Endometrial microvascular endothelial cells (primary cell): ENCODE measurements around the gene MLKL. TPM values are rescaled to one million over a fixed set of nuclear protein-coding genes. Genes with fewer than 3 reads are reported as not detected.
"Not testable (repeated sequence)": the region's sequence is repeated elsewhere in the genome, so short reads cannot be mapped to it uniquely, and the experiment has no call there.

ENCODE experiments used
- in situ Hi-C: cut with HindIII; loops from 2 replicates; pipeline ENCODE4 v1.10.0; 2017; ENCODE audit warnings: low sequenced_read_pairs, low pct_unique_long_range_greater_than_20kb; ENCODE audit errors: inconsistent ontology term
- total RNA-seq: library from RNA; depleted of rRNA; stranded (reverse); fragments of >200 nt; gene quantifications from one replicate; pipeline ENCODE4 v1.2.3, GENCODE V29; 2015; ENCODE audit errors: inconsistent ontology term

The MLKL gene
- total RNA-seq, 1 donor from 2014 or later = 54.3 TPM

GRCh38 chr16:74713325-74713724, 12.7 kb upstream of the MLKL start:
- in situ Hi-C loops = no loop called here

GRCh38 chr16:74711938-74712337, 11.3 kb upstream of the MLKL start:
- in situ Hi-C loops = no loop called here

GRCh38 chr16:74710401-74710800, 9.7 kb upstream of the MLKL start:
- in situ Hi-C loops = no loop called here

GRCh38 chr16:74709441-74709877, 8.8 kb upstream of the MLKL start:
- in situ Hi-C loops = no loop called here

GRCh38 chr16:74700116-74700437, 585 bp downstream of the MLKL start:
- in situ Hi-C loops = no loop called here

GRCh38 chr16:74699666-74700065, 996 bp downstream of the MLKL start:
- in situ Hi-C loops = no loop called here

GRCh38 chr16:74698222-74698621, 2.4 kb downstream of the MLKL start:
- in situ Hi-C loops = no loop called here

GRCh38 chr16:74695450-74696422, 4.9 kb downstream of the MLKL start:
- in situ Hi-C loops = no loop called here

GRCh38 chr16:74691093-74691855, 9.4 kb downstream of the MLKL start:
- in situ Hi-C loops = no loop called here

- in situ Hi-C loops = no loop called here
These were observed 18.1 kb downstream of the MLKL start for GRCh38 chr16:74682556-74682955.

- in situ Hi-C loops = no loop called here
These were observed 20.0 kb downstream of the MLKL start for GRCh38 chr16:74680681-74681080.

GRCh38 chr16:74679983-74680382, 20.7 kb downstream of the MLKL start:
- in situ Hi-C loops = no loop called here

GRCh38 chr16:74677868-74678267, 22.8 kb downstream of the MLKL start:
- in situ Hi-C loops = no loop called here

- in situ Hi-C loops = no loop called here
These were observed 26.8 kb downstream of the MLKL start for GRCh38 chr16:74673876-74674275.

- in situ Hi-C loops = not testable (repeated sequence)
These were observed 31.8 kb downstream of the MLKL start for GRCh38 chr16:74668877-74669276.

GRCh38 chr16:74667255-74667700, 33.4 kb downstream of the MLKL start:
- in situ Hi-C loops = no loop called here

GRCh38 chr16:74666425-74667254, 34.0 kb downstream of the MLKL start, which contains the start of gene RFWD3:
TSS of gene RFWD3 (minus strand) at chr16:74666877. CDS start at chr16:74661449, 5,428 bp downstream.
- in situ Hi-C loops = no loop called here

- in situ Hi-C loops = no loop called here
These were observed 34.6 kb downstream of the MLKL start for GRCh38 chr16:74666010-74666421.

- in situ Hi-C loops = no loop called here
These were observed 39.6 kb downstream of the MLKL start for GRCh38 chr16:74661064-74661463.
